Liver (tissue), 9 donors: Measurements from ENCODE around the gene SLC39A13. TPM values are rescaled to one million over a fixed set of nuclear protein-coding genes. Genes with fewer than 3 reads are reported as not detected.

Source experiments
- DNase-seq: peaks from one replicate; pipeline ENCODE4 v3.0.0-alpha.2; 2017; ENCODE audit warnings: low spot score
- H3K27ac ChIP-seq, 2 donors: one replicate each; pipeline ENCODE4 v1.7.0; 2013; ENCODE audit warnings: inconsistent platforms in 2 of 2, low read length in 2 of 2, control low read depth in 1 of 2, low read depth in 1 of 2, mild to moderate bottlenecking in 1 of 2
- H3K27me3 ChIP-seq, 4 donors: one replicate each; pipeline versions ENCODE4 v1.6.1 to v1.7.0; 2013; ENCODE audit warnings: low read length in 3 of 4, inconsistent platforms in 1 of 4, mild to moderate bottlenecking in 1 of 4, moderate library complexity in 1 of 4; ENCODE audit not compliant: control insufficient read depth in 4 of 4, insufficient read depth in 4 of 4
- H3K36me3 ChIP-seq, 4 donors: one replicate each; pipeline versions ENCODE4 v1.6.1 to v1.7.0; 2013; ENCODE audit warnings: low read length in 3 of 4, mild to moderate bottlenecking in 3 of 4, low read depth in 1 of 4, moderate library complexity in 1 of 4; ENCODE audit not compliant: control insufficient read depth in 4 of 4, insufficient read depth in 3 of 4
- H3K4me1 ChIP-seq, 4 donors: one replicate each; pipeline versions ENCODE4 v1.6.1 to v1.7.0; 2013; ENCODE audit warnings: low read length in 3 of 4, mild to moderate bottlenecking in 3 of 4, moderate library complexity in 1 of 4; ENCODE audit not compliant: control insufficient read depth in 4 of 4, insufficient read depth in 4 of 4
- H3K4me3 ChIP-seq, 3 donors: one replicate each; pipeline versions ENCODE4 v1.6.1 to v1.7.0; 2013; ENCODE audit warnings: low read length in 3 of 3, control low read depth in 1 of 3, low read depth in 1 of 3, mild to moderate bottlenecking in 1 of 3
- H3K9ac ChIP-seq, 2 donors: one replicate each; pipeline ENCODE4 v1.7.0; 2013; ENCODE audit warnings: low read length in 2 of 2, mild to moderate bottlenecking in 2 of 2, moderate library complexity in 2 of 2, control low read depth in 1 of 2, low read depth in 1 of 2
- H3K9me3 ChIP-seq, 4 donors: one replicate each; pipeline versions ENCODE4 v1.6.1 to v1.7.0; 2013; ENCODE audit warnings: low read length in 3 of 4; ENCODE audit not compliant: control insufficient read depth in 4 of 4
- EGR1 ChIP-seq, 2 donors: IDR thresholded peaks; 2 replicates each; pipeline ENCODE4 v1.6.1; 2016 to 2018; ENCODE audit warnings: antibody characterized with exemption in 2 of 2, low read depth in 2 of 2
- FOXA2 ChIP-seq: IDR thresholded peaks from 2 replicates; pipeline ENCODE4 v1.6.1; 2016; ENCODE audit warnings: antibody characterized with exemption
- HNF4A ChIP-seq, 2 donors: conservative IDR thresholded peaks; 2 replicates each; pipeline ENCODE4 v1.6.1; 2016; ENCODE audit warnings: antibody characterized with exemption in 2 of 2, mild to moderate bottlenecking in 2 of 2
- HNF4G ChIP-seq: IDR thresholded peaks from 2 replicates; pipeline ENCODE4 v1.6.1; 2016; ENCODE audit warnings: antibody characterized with exemption
- JUND ChIP-seq, 2 donors: IDR thresholded peaks; 2 replicates each; pipeline ENCODE4 v1.6.1; 2016; ENCODE audit warnings: antibody characterized with exemption in 2 of 2
- MAX ChIP-seq: IDR thresholded peaks from 2 replicates; pipeline ENCODE4 v1.6.1; 2016; ENCODE audit warnings: antibody characterized with exemption
- NR2F2 ChIP-seq: IDR thresholded peaks from 2 replicates; pipeline ENCODE4 v1.6.1; 2016; ENCODE audit warnings: antibody characterized with exemption
- RAD21 ChIP-seq, 2 donors: IDR thresholded peaks; 2 replicates each; pipeline ENCODE4 v1.6.1; 2016; ENCODE audit warnings: antibody characterized with exemption in 2 of 2, mild to moderate bottlenecking in 2 of 2
- REST ChIP-seq: IDR thresholded peaks from 2 replicates; pipeline ENCODE4 v1.6.1; 2016; ENCODE audit warnings: antibody characterized with exemption, mild to moderate bottlenecking
- SP1 ChIP-seq: IDR thresholded peaks from 2 replicates; pipeline ENCODE4 v1.6.1; 2018; ENCODE audit warnings: antibody characterized with exemption, mild to moderate bottlenecking
- WGBS: extraction: QIAGEN DNeasy Blood & Tissue Kit; methylation state at CpG from one replicate; pipeline ENCODE4 v1.1.7; 2013; 5-methylcytosine and 5-hydroxymethylcytosine counted together
- polyA plus RNA-seq, 2 donors: library from polyadenylated mRNA; stranded (reverse) in 1 of 2; unstranded in 1 of 2; fragments of 200-250 nt in 1 of 2; fragments of >200 nt in 1 of 2; fragmentation: Nextera tagmentation in 1 of 2; extraction: Ambion mirVana in 1 of 2; gene quantifications; one replicate each; pipeline versions ENCODE4 v1.2.1 to v1.2.3, GENCODE V29; 2013 to 2015
- total RNA-seq, 2 donors: library from RNA; depleted of rRNA; stranded (reverse); fragments of >200 nt; gene quantifications; one replicate each; pipeline ENCODE4 v1.2.3, GENCODE V29; 2014
- TF ChIP-seq, protein P1 (sequence below): IDR thresholded peaks from 2 replicates; pipeline ENCODE4 v1.6.1; 2016; ENCODE audit warnings: antibody characterized with exemption
- TF ChIP-seq, protein P2 (sequence below): fragments of 150-350 bp; IDR thresholded peaks from 2 replicates; pipeline ENCODE4 v1.5.1; 2017; ENCODE audit warnings: improper control_type of control experiment, low read depth, low read length; ENCODE audit not compliant: missing input control
- donor health status: healthy.
- donor health status: healthy.
- donor health status: healthy.
- donor health status: healthy.
- donor health status: healthy.

The SLC39A13 gene
- total and polyA plus RNA-seq, 4 donors: 8.2 to 17.5 (median 10.7) TPM

GRCh38 chr11:47415949-47416472 lies 7.6 kb downstream of the SLC39A13 start:
- no peak overlapping the region for H3K9ac ChIP-seq
- H3K4me3 ChIP-seq: no peak overlapping the region
- TF ChIP-seq, protein P1, sequence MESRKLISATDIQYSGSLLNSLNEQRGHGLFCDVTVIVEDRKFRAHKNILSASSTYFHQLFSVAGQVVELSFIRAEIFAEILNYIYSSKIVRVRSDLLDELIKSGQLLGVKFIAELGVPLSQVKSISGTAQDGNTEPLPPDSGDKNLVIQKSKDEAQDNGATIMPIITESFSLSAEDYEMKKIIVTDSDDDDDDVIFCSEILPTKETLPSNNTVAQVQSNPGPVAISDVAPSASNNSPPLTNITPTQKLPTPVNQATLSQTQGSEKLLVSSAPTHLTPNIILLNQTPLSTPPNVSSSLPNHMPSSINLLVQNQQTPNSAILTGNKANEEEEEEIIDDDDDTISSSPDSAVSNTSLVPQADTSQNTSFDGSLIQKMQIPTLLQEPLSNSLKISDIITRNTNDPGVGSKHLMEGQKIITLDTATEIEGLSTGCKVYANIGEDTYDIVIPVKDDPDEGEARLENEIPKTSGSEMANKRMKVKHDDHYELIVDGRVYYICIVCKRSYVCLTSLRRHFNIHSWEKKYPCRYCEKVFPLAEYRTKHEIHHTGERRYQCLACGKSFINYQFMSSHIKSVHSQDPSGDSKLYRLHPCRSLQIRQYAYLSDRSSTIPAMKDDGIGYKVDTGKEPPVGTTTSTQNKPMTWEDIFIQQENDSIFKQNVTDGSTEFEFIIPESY: no peak
- no peak for TF ChIP-seq JUND (IDR thresholded peaks at IDR 0.05)
- TF ChIP-seq FOXA2: no peak
- no peak for TF ChIP-seq SP1
- TF ChIP-seq NR2F2: no peak
- no peak for TF ChIP-seq RAD21 (IDR thresholded peaks at IDR 0.05)
- TF ChIP-seq MAX: no peak
- no peak for TF ChIP-seq HNF4G
- TF ChIP-seq, protein P2, sequence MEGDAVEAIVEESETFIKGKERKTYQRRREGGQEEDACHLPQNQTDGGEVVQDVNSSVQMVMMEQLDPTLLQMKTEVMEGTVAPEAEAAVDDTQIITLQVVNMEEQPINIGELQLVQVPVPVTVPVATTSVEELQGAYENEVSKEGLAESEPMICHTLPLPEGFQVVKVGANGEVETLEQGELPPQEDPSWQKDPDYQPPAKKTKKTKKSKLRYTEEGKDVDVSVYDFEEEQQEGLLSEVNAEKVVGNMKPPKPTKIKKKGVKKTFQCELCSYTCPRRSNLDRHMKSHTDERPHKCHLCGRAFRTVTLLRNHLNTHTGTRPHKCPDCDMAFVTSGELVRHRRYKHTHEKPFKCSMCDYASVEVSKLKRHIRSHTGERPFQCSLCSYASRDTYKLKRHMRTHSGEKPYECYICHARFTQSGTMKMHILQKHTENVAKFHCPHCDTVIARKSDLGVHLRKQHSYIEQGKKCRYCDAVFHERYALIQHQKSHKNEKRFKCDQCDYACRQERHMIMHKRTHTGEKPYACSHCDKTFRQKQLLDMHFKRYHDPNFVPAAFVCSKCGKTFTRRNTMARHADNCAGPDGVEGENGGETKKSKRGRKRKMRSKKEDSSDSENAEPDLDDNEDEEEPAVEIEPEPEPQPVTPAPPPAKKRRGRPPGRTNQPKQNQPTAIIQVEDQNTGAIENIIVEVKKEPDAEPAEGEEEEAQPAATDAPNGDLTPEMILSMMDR: no peak
- TF ChIP-seq HNF4A (conservative IDR thresholded peaks at IDR 0.05): no peak
- no peak overlapping the region for H3K27ac ChIP-seq
- no peaks in the 10 kb centered on the region for H3K4me1 ChIP-seq
- no peaks in the 10 kb centered on the region for H3K9me3 ChIP-seq
- WGBS: 56% methylated on average over 13 of the region's 13 CpGs
- DNase-seq: no peak
- no peaks in the 10 kb centered on the region for H3K27me3 ChIP-seq
- peaks cover 6 to 50% (median 21%) of the 10 kb centered on the region in 4 donors for H3K36me3 ChIP-seq

DNA sequence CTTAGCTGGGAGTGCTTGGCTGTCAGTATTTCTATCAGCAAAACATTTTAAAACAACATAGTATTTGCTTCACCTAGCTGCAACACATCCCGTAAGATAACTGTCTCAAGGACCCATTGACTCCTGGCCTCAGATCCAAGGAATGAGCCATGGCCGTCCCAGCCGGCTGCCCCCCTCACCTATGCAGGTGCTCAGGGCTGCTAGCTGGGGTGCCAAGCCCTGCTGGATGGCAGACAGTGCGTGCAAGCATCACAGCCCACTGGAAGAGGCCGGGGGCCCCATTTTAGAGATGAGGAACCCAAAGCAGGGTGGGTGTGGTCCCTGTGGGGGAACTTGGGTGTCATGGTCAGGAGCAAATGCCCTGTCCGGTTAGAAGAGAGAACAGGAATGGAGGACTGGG lies 9.3 kb downstream of the SLC39A13 start:
- Histone ChIP-seq H3K9me3 (no peaks in the 10 kb centered on the region), H3K4me3 (no peak overlapping the region), H3K27me3 (no peaks in the 10 kb centered on the region), H3K36me3 (peaks cover 11 to 59% (median 25%) of the 10 kb centered on the region in 4 donors), H3K9ac (no peak overlapping the region), H3K4me1 (no peaks in the 10 kb centered on the region), H3K27ac (no peak overlapping the region)
- TF ChIP-seq, protein P1: no peak
- TF ChIP-seq EGR1 (IDR thresholded peaks at IDR 0.05; ENCODE audit: low read depth in 2 of 2) (no peak), HNF4G (no peak), MAX (no peak), JUND (IDR thresholded peaks at IDR 0.05) (no peak), HNF4A (conservative IDR thresholded peaks at IDR 0.05) (no peak), REST (no peak), SP1 (no peak)
- TF ChIP-seq, protein P2: no peak
- no peak for DNase-seq
- WGBS: 93% methylated on average over 6 of the region's 6 CpGs
